ENCODE data around the gene CEP85L.
"Not testable (repeated sequence)": the region's sequence is repeated elsewhere in the genome, so short reads cannot be mapped to it uniquely, and the experiment has no call there.

CEP85L gene

DNA sequence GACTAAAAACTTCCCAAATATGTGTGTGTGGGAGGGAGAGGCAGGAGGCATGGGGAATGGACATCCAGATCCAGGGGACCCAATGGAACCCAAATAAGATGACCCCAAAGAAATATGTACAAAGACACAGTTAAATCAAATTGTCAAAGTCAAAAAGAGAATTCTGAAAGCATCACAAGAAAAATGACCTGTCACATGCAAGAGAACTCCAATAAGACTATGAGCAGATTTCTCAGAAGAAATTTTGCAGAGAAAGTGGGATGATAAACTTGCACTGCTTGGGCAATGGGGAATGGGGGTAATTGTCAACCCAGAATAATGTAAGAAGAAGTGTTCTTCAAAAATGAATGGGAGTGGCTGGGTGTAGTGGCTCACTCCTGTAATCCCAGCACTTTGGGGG is 162.8 kb downstream of the CEP85L start:
- no peak for DNase-seq

DNA sequence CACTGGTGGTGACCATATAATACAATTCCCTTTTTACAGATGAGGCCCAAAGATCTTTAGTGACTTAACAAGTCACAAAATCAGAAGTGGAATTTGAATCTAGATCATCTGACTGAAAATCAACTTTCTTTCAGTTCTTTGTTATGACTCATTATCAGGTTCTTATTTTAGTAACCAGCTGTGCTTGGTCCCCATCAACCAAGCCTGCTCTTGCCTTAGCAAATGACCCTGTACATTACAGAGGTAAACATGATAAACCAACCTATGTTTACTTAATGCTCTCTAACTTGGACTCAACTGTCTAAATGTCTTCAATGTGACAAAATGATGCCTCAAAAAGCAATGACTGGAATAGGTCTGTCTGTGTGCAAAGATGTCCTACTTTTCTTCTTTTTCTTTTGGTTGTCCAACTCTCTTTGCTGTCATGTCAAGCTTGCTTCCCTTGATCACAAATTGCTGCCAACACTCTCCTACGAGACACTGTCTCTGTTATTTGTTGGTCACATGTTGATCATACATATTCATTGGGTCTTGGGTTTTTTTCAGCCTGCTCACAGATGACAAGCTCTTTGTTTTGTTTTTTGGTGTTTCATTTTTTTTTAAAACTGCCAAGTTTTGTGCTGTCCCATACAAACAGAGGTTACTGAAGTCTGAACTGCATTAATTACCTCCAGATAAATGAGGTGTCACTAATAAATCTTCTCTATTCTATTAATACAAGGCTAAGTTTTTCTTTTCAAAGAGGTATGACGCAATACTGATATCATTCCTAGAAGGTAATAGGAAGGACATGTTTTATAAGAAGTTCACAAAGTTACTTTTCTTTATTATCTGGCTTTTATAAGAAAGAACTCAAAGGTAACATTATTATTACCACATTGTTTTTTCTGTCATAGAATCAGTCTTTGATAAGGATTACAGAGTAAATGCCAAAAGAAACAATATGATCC is 165.5 kb downstream of the CEP85L start:
- DNase-seq = no peak

DNA sequence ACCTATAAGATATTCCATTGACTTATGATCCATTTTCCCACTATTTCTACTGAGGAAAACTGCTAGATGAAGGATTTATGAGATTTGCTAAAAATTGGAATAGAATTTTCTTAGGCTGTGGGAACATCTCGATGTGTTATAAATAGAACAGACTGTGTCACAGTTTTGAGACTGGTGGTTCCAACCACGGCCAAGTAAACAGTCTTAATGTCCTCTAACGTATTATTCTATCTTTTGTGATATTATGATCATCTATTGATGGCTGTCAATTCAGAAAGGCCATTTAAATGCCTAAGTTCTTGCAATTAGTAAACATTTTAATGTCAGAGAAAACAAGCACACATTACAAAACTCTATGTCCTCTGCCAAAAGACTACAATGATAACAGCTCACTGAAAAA is 174.8 kb downstream of the CEP85L start:
- DNase-seq = no peak

- no peak for DNase-seq
Measured at GRCh38 chr6:118473266-118473665, 178.1 kb downstream of the CEP85L start.

DNA sequence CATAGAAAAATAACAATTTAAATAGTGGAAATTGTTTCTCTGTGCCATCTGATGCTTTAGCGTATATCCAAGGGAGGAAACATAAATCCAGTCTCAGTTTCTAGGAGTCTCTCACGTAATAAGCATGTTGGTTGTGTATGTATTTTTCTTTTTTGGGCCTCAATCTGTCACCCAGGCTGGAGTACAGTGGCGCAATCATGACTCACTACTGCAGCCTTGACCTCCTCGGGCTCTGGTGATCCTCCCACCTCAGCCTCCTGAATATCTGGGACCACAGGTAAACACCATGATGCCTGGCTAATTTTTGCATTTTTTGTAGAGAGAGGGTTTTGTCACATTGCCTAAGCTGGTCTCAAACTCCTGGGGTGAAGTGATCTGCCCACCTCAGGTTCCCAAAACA is 181.9 kb downstream of the CEP85L start:
- no peak for DNase-seq

GRCh38 chr6:118468682-118469465 is 182.5 kb downstream of the CEP85L start:
- DNase-seq = no peak

DNA sequence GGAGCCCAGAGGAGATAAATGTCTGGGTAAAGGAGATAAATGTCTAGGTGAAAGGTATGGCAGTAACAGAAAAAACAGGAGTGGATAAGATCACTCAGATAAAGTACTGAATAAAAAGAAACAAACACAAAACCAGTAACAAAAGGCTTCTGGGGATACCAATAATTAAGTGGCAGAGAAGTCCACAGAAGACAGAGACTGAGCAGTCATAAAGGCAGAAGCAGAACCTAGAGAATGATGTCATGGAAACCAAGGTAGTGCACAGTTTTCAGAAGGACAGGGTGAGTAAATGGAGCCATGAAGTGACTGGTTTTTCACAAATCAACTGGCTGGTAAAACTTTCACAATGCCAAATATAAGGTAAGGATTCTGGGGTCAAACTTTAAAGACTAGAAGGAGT is 184.2 kb downstream of the CEP85L start:
- DNase-seq = no peak

GRCh38 chr6:118464620-118465019 is 186.8 kb downstream of the CEP85L start:
- no peak for DNase-seq

DNA sequence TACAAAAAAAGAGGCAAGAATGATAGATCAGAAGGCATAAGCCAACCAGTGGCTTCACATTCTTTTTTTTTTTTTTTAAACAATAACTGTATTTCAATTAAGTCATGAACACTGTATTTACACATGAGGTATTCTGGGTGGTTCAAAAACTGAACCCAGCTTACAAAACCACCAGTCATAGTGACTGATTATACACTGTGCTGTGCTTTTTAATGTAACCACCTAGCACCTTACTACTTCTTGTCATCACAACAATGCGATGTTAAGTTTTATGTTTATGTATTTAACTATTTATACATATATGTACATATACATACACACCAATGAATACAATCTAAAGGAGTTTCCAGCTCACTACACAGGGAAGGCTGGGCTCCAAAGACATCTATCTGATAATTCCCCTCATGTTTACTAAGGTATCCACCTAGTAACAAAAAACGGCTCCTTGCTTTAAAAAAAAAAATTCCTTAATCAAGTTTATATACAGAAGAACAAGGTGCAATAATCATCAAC is 190.4 kb downstream of the CEP85L start:
- DNase-seq = no peak

- DNase-seq = no peak
Measured at GRCh38 chr6:118456982-118457381, 194.4 kb downstream of the CEP85L start.

DNA sequence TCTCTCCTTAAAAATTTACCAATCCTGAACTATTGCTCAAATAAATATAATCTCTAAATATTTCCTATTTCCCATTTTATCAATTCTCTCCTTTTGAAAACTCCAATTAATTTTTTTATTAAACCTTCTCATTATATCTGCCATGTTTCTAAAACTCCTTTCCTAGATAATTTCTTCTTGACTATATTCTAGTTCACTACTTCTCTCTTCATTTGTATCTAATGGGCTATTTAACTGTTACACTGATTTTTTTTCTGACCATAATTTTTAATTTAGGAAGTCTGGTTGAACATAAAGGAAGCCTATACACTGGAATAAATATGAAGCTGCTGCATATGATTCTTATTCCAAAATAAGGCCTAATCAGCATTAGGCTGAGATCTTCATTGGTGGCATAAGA is 199.6 kb downstream of the CEP85L start:
- no peak for DNase-seq

DNA sequence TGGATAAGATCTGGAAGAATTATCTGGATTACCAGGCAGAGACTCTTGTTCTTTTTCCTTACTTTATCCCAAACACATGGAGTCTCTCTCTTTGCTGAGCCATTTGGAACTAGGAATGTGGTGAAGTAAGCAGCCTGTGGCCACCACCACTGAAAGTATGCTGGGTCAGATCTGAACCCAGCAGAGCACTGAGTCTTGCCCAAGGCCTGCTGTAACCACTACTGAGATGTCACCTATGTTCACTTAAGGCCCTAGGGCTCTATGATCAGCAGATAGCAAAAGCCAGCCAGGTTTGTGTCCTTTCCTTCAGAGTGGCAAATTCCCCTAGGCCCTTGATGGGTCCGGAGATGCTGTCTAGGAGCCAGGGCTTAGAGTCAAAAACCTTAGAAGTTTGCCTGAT is 206.6 kb downstream of the CEP85L start:
- no peak for DNase-seq

- no peak for DNase-seq
Measured at GRCh38 chr6:118436482-118436881, 214.9 kb downstream of the CEP85L start.

GRCh38 chr6:118434147-118434546 is 217.2 kb downstream of the CEP85L start:
- DNase-seq = not testable (repeated sequence)

- not testable (repeated sequence) for DNase-seq
Measured at GRCh38 chr6:118421312-118421711, 230.1 kb downstream of the CEP85L start.

DNA sequence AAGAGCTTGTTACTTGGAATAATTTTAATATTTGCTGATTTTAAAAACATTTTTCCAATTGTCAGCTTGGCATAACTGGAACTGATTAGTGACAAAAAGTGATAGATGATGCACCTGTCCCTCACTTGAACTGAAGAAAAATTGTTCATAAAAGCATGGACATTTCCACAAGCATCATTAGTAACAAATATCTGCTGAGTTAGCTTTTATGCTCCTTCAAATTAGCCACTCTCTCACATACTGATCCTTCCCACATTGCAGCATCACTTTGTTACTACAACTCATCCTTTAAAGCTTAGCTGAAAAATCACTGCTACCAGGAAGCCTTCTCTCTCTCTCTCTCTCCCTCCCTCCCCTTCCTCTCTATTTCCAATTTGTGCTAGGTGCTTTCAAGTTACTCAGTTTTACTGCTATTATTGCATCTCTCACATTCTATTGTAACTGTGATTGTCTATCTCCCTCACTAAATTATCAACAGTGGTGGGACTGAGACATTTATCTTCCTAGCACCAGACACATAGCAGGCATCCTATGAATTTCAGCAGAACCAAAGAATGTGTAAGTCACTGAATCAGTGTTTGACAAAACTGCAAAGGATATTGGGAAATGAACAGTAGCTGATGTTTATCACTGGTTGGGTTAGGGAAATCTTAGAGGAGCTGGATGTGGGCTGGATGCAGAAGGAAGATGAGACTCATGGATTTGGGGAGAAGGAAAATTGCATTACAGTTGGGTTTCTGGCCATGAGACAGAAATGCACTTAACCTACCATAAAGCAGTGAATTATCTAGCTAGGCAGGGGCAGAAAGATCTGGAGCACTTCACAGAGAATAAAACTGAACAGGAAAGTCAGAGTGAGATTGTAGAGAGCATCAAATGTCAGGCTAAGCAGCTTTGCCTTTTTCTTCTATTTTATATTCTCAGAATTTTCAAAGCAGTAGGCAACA is 231.7 kb downstream of the CEP85L start:
- DNase-seq = no peak

All from activated T-cell treated with anti-CD3 and anti-CD28 coated beads, Interleukin-2, amount 50 U/mL, for 48 hours (primary cell).